Skeletal muscle satellite cell (primary cell): ENCODE data around the gene ZNF718.
A peak's percentile ranks its signal among the peaks of the same experiment; 100 is the strongest.
"Not testable (repeated sequence)": the region's sequence is repeated elsewhere in the genome, so short reads cannot be mapped to it uniquely, and the experiment has no call there.

ENCODE experiments used
- H3K27me3 ChIP-seq: 2 replicates; pipeline ENCODE4 v1.7.0; 2013; ENCODE audit warnings: low read length; ENCODE audit not compliant: control insufficient read depth, insufficient read depth
- H3K36me3 ChIP-seq: 2 replicates; pipeline ENCODE4 v1.7.0; 2013; ENCODE audit warnings: mild to moderate bottlenecking, control low read depth, low read length; ENCODE audit not compliant: insufficient read depth
- H3K4me1 ChIP-seq: 2 replicates; pipeline ENCODE4 v1.7.0; 2013; ENCODE audit warnings: low read length; ENCODE audit not compliant: control insufficient read depth, insufficient read depth
- H3K4me2 ChIP-seq: 2 replicates; pipeline ENCODE4 v1.7.0; 2013; ENCODE audit warnings: mild to moderate bottlenecking, low read length
- H3K4me3 ChIP-seq: 2 replicates; pipeline ENCODE4 v1.7.0; 2013; ENCODE audit warnings: low read length
- H3K9ac ChIP-seq: 2 replicates; pipeline ENCODE4 v1.7.0; 2013; ENCODE audit warnings: mild to moderate bottlenecking, low read depth, low read length, moderate library complexity
- H3K9me3 ChIP-seq: replicated peaks from 2 replicates; pipeline ENCODE4 v1.7.0; 2013; ENCODE audit warnings: mild to moderate bottlenecking, control low read depth, low read length

The ZNF718 gene

GRCh38 chr4:208416-209096, 84.3 kb downstream of the ZNF718 start:
- not testable (repeated sequence) for H3K4me1 ChIP-seq, H3K4me2 ChIP-seq, H3K27me3 ChIP-seq, H3K9me3 ChIP-seq, H3K4me3 ChIP-seq, H3K9ac ChIP-seq, H3K36me3 ChIP-seq

GRCh38 chr4:211033-211511, 86.8 kb downstream of the ZNF718 start:
- Histone ChIP-seq H3K36me3 (no peaks in the 10 kb centered on the region), H3K4me3 (no peak overlapping the region), H3K4me1 (no peaks in the 10 kb centered on the region)

GRCh38 chr4:212438-213188, 88.3 kb downstream of the ZNF718 start:
- Histone ChIP-seq H3K27me3 (no peaks in the 10 kb centered on the region), H3K4me1 (no peaks in the 10 kb centered on the region), H3K9ac (peak overlapping the region; percentile 82), H3K4me3 (peak overlapping the region; percentile 83), H3K9me3 (no peaks in the 10 kb centered on the region), H3K36me3 (no peaks in the 10 kb centered on the region), H3K4me2 (peak overlapping the region; percentile 73)

More at GRCh38 chr4:211033-211511, 86.8 kb downstream of the ZNF718 start:
- Histone ChIP-seq H3K9ac (no peak overlapping the region), H3K9me3 (peaks cover 5% of the 10 kb centered on the region), H3K27me3 (no peaks in the 10 kb centered on the region), H3K4me2 (no peak overlapping the region)

GRCh38 chr4:213189-213535, 88.9 kb downstream of the ZNF718 start:
- peak overlapping the region; percentile 82 for H3K9ac ChIP-seq
- not testable (repeated sequence) for H3K4me1 ChIP-seq, H3K36me3 ChIP-seq, H3K9me3 ChIP-seq, H3K27me3 ChIP-seq
- peak overlapping the region; percentile 73 for H3K4me2 ChIP-seq
- peak overlapping the region; percentile 83 for H3K4me3 ChIP-seq
